GM18909 (cell line): ENCODE data around the gene ELAPOR2.
"Not testable (repeated sequence)": the region's sequence is repeated elsewhere in the genome, so short reads cannot be mapped to it uniquely, and the experiment has no call there.

Experiments
- ATAC-seq: cut with Tn5 transposase; IDR thresholded peaks from one replicate; pipeline ENCODE4 v1.9.1; 2021; ENCODE audit warnings: mild to moderate bottlenecking; ENCODE audit not compliant: unreplicated experiment, poor library complexity

ELAPOR2 gene

GRCh38 chr7:87044713-87045112 lies 14.7 kb downstream of the ELAPOR2 start:
- not testable (repeated sequence) for ATAC-seq

GRCh38 chr7:87041586-87041985 lies 17.9 kb downstream of the ELAPOR2 start:
- ATAC-seq: not testable (repeated sequence)

- not testable (repeated sequence) for ATAC-seq
These were observed 19.7 kb downstream of the ELAPOR2 start for GRCh38 chr7:87039691-87040299.

GRCh38 chr7:87038993-87039690 lies 20.3 kb downstream of the ELAPOR2 start:
- ATAC-seq: no peak

- ATAC-seq: no peak
These were observed 22.5 kb downstream of the ELAPOR2 start for GRCh38 chr7:87036985-87037384.

GRCh38 chr7:87032604-87033339 lies 26.7 kb downstream of the ELAPOR2 start:
- no peak for ATAC-seq

- no peak for ATAC-seq
These were observed 30.4 kb downstream of the ELAPOR2 start for GRCh38 chr7:87029078-87029477.

- ATAC-seq: no peak
These were observed 30.8 kb downstream of the ELAPOR2 start for GRCh38 chr7:87028636-87029035.

GRCh38 chr7:87027900-87028299 lies 31.6 kb downstream of the ELAPOR2 start:
- ATAC-seq: peak; percentile 87

GRCh38 chr7:87021285-87021684 lies 38.2 kb downstream of the ELAPOR2 start:
- no peak for ATAC-seq

- ATAC-seq: no peak
These were observed 42.8 kb downstream of the ELAPOR2 start for GRCh38 chr7:87016606-87017005.

- ATAC-seq: no peak
These were observed 45.6 kb downstream of the ELAPOR2 start for GRCh38 chr7:87013840-87014190.

GRCh38 chr7:87013136-87013839 lies 46.2 kb downstream of the ELAPOR2 start:
- no peak for ATAC-seq
